Measurements from ENCODE around the gene DEF6. TPM values are rescaled to one million over a fixed set of nuclear protein-coding genes. Genes with fewer than 3 reads are reported as not detected.

Gene DEF6
- total RNA-seq (2021): 5.4 and 5.6 TPM in 2 replicates
- long read RNA-seq, transcript DEF6-201 (11 exons, 2,262 nt): major isoform, 39 of 53 reads
- long read RNA-seq, partial matches to known transcripts: 1 of 53 reads
- long read RNA-seq, other reads (novel, unspliced or antisense): 13 of 53 reads

- H2AFZ ChIP-seq (ENCODE audit: low read length): no peak within 1 kb of the TSS
Observed at GRCh38 chr6:35297601-35298481, at the start of gene DEF6. DEF6 (plus strand) TSS chr6:35297818; CDS start chr6:35297857, 39 bp downstream.

More at GRCh38 chr6:35297601-35298481, at the start of gene DEF6:
- Histone ChIP-seq H2AK5ac (ENCODE audit: insufficient read length, low read length) (no peak within 1 kb of the TSS), H2BK15ac (ENCODE audit: low read depth, low read length) (no peak within 1 kb of the TSS), H3K9ac (ENCODE audit: extremely low read depth, insufficient read length, low read length) (no peak within 1 kb of the TSS), H3K56ac (ENCODE audit: insufficient read length, low read depth, low read length) (no peak within 1 kb of the TSS), H3K79me1 (ENCODE audit: insufficient read depth, low read depth, low read length, poor library complexity, severe bottlenecking) (no peaks in the 10 kb centered on the region), H3K9me3 (ENCODE audit: control insufficient read depth, low read depth, low read length) (no peaks in the 10 kb centered on the region), H3K4me1 (ENCODE audit: insufficient read depth, low read length) (peaks cover 2% of the 10 kb centered on the region; the same call in 1 of the 2 replicates), H2BK120ac (ENCODE audit: low read depth, low read length, poor library complexity, severe bottlenecking) (no peak within 1 kb of the TSS), H2BK20ac (ENCODE audit: low read depth, low read length, poor library complexity, severe bottlenecking) (no peak within 1 kb of the TSS), H3K79me2 (ENCODE audit: insufficient read depth, low read length) (no peaks in the 10 kb centered on the region), H3K23me2 (ENCODE audit: insufficient read length, low read depth, low read length, poor library complexity, severe bottlenecking) (no peaks in the 10 kb centered on the region), H4K8ac (replicated peaks; ENCODE audit: insufficient read length, low read depth, low read length) (no peak within 1 kb of the TSS), H4K20me1 (ENCODE audit: control insufficient read depth, insufficient read depth, insufficient read length) (no peaks in the 10 kb centered on the region), H2BK12ac (ENCODE audit: insufficient read length, low read depth, low read length) (no peak within 1 kb of the TSS), H3K27me3 (ENCODE audit: insufficient read depth, low read length) (no peaks in the 10 kb centered on the region), H3K4me2 (ENCODE audit: insufficient read depth, insufficient read length, low read length) (peak within 1 kb of the TSS; percentile 10), H4K5ac (ENCODE audit: insufficient read length, low read depth, low read length) (no peak within 1 kb of the TSS), H3K14ac (ENCODE audit: insufficient read depth, low read length) (peak within 1 kb of the TSS; percentile 18; the same call in 1 of the 2 replicates), H4K91ac (ENCODE audit: insufficient read length, low read depth, low read length) (no peak within 1 kb of the TSS), H3K27ac (ENCODE audit: insufficient read length, low read depth, low read length) (no peak within 1 kb of the TSS), H3T11ph (ENCODE audit: low read length) (no peak within 1 kb of the TSS), H3K23ac (ENCODE audit: insufficient read length, low read depth, low read length) (no peak within 1 kb of the TSS), H2BK5ac (ENCODE audit: insufficient read length, low read length) (no peak within 1 kb of the TSS), H3K4ac (ENCODE audit: low read depth, low read length) (no peak within 1 kb of the TSS), H3K18ac (ENCODE audit: insufficient read length, low read depth, low read length) (no peak within 1 kb of the TSS)
- no peaks in the 10 kb centered on the region; the same call in 1 of the 2 replicates for H3K27me3 Mint-ChIP-seq (ENCODE audit: low read depth)
- H3K4me3 Mint-ChIP-seq: peak within 1 kb of the TSS; percentile 26 to 49; a peak in 4 of 5 replicates
- DNase-seq: peak; percentile 95
- no peaks in the 10 kb centered on the region for H3K9me3 Mint-ChIP-seq
- TF ChIP-seq CTCF (conservative IDR thresholded peaks at IDR 0.05): peak; percentile 91
- H3K27ac Mint-ChIP-seq: peak within 1 kb of the TSS in 2 of 3 experiments; percentile 32 to 65; a peak in 1 of 7 replicates
- peaks cover 13 to 15% of the 10 kb centered on the region in 2 experiments for H3K4me1 Mint-ChIP-seq
- peaks cover 0 to 22% (median 21%) of the 10 kb centered on the region in 3 experiments; a peak in 5 of 7 replicates for H3K36me3 Mint-ChIP-seq (ENCODE audit: insufficient read depth in 1 of 3, low read depth in 3 of 3)
- no CpG with 5 or more reads among the region's 35 CpGs for WGBS (ENCODE audit: extremely low coverage, insufficient read length, low lambda C conversion rate)
